Calu3 (cell line): Measurements from ENCODE around the gene PPM1L. TPM values are rescaled to one million over a fixed set of nuclear protein-coding genes. Genes with fewer than 3 reads are reported as not detected.
"Not testable (repeated sequence)": the region's sequence is repeated elsewhere in the genome, so short reads cannot be mapped to it uniquely, and the experiment has no call there.

Source experiments
- Bru-seq: library from RNA; stranded (reverse); fragments of 400-500 nt; gene quantifications from one replicate; lab custom pipeline; 2021; lab: Mats Ljungman, UMichigan
- BruChase-seq, 2 experiments: library from RNA; stranded (reverse); fragments of 400-500 nt; gene quantifications; one replicate each; lab custom pipeline; 2021; lab: Mats Ljungman, UMichigan
- BruUV-seq: library from RNA; stranded (reverse); fragments of 400-500 nt; replicated peaks from 2 replicates; lab custom pipeline; 2021; lab: Mats Ljungman, UMichigan
- CTCF ChIA-PET: fragments of 300-600 bp; sonication (Branson Sonifier 250); formaldehyde crosslinking; loops from one replicate; lab custom pipeline; 2022; ENCODE audit warnings: antibody characterized with exemption; lab: Charles Lee
- DNase-seq: peaks from one replicate; pipeline ENCODE4 v3.0.0; 2022
- H3K27ac Mint-ChIP-seq: one replicate; pipeline ENCODE4 v1.8.0; 2022; ENCODE audit warnings: mixed read lengths; ENCODE audit not compliant: unreplicated experiment
- H3K27me3 Mint-ChIP-seq: one replicate; pipeline ENCODE4 v1.8.0; 2022; ENCODE audit warnings: mixed read lengths; ENCODE audit not compliant: unreplicated experiment
- H3K36me3 Mint-ChIP-seq: one replicate; pipeline ENCODE4 v1.8.0; 2022; ENCODE audit warnings: mild to moderate bottlenecking, moderate library complexity, mixed read lengths; ENCODE audit not compliant: insufficient read depth, unreplicated experiment
- H3K4me1 Mint-ChIP-seq: one replicate; pipeline ENCODE4 v1.8.0; 2022; ENCODE audit warnings: mild to moderate bottlenecking, low read depth, mixed read lengths; ENCODE audit not compliant: unreplicated experiment
- H3K4me3 Mint-ChIP-seq: one replicate; pipeline ENCODE4 v1.8.0; 2022; ENCODE audit warnings: mild to moderate bottlenecking, low read depth, moderate library complexity, mixed read lengths; ENCODE audit not compliant: unreplicated experiment
- H3K9me3 Mint-ChIP-seq: one replicate; pipeline ENCODE4 v1.8.0; 2022; ENCODE audit warnings: low read depth, mixed read lengths; ENCODE audit not compliant: unreplicated experiment
- CTCF ChIP-seq: fragments of 200-600 bp; IDR thresholded peaks from one replicate; pipeline ENCODE4 v1.8.0; 2022; ENCODE audit warnings: antibody characterized with exemption; ENCODE audit not compliant: unreplicated experiment
- intact Hi-C: fragments of 100-400 bp; cut with micrococcal nuclease; formaldehyde crosslinking; loops from one replicate; pipeline ENCODE4 v1.10.0; 2022; ENCODE audit not compliant: unreplicated experiment
- long read RNA-seq: library from polyadenylated mRNA; stranded (forward); transcript quantifications from one replicate; pipeline ENCODE4 v2.0.0, GENCODE V29; 2022
- total RNA-seq: library from RNA; stranded (reverse); gene quantifications from 2 replicates; pipeline ENCODE4 v1.2.3, GENCODE V29; 2022

Gene PPM1L
- total RNA-seq (18.4 and 20.7 TPM in 2 replicates), Bru-seq, nascent RNA (percentile 66 among the genes with signal in this experiment), BruChase-seq, experiment 1, labeled RNA remaining after a 6-hour chase (percentile 62 among the genes with signal in this experiment), BruChase-seq, experiment 2, labeled RNA remaining after a 2-hour chase (percentile 60 among the genes with signal in this experiment)
- long read RNA-seq, partial matches to known transcripts = 0 of 2 reads
- long read RNA-seq, other reads (novel, unspliced or antisense) = 2 of 2 reads

DNA sequence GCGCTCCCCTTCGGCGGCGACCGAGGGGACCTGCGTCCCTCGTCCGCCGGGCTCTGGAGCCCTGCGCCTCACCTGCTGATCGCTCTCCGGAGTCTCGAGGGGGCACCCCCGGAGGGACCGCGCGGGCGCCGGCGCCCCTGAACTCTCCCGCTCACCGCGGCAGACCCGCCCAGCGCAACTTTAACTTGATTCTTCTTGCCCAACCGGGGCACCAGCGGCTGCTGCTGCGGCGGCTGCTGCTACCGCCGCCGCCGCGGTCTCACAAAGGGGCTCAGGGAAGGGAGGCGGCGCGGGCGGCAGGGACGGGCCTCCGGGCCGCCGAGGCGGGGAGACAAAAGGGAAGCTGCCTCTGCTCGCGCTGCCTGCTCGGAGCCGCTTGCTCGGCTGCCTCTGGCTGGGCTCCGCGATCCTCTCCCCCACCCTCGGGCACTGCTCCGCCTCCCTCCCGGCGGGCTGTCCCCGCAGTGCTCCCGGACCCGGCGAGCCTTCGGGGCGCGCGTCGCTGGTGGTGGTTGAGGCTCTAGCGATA is at the start of gene PPM1L:
Gene PPM1L (plus strand): TSS at position 456 of the 529 bp plus-strand sequence.
- DNase-seq = peak; percentile 71
- CTCF ChIA-PET = interaction anchor here (1.0 kb wide), 1 partner anchor 10 kb away, joined by 3 read pairs; no protein-coding TSS in a partner anchor
- peak within 1 kb of the TSS; percentile 93 for H3K27ac Mint-ChIP-seq
- peak within 1 kb of the TSS; percentile 95 for H3K4me3 Mint-ChIP-seq
- no peaks in the 10 kb centered on the region for H3K27me3 Mint-ChIP-seq
- no TSS peak for BruUV-seq
- no peak for TF ChIP-seq CTCF
- intact Hi-C loops = loop anchor here (2.0 kb wide), 2 partner anchors 29 to 165 kb away; no protein-coding TSS in a partner anchor
- H3K9me3 Mint-ChIP-seq = no peaks in the 10 kb centered on the region
- H3K36me3 Mint-ChIP-seq = peaks cover 38% of the 10 kb centered on the region
- peaks cover 23% of the 10 kb centered on the region for H3K4me1 Mint-ChIP-seq

DNA sequence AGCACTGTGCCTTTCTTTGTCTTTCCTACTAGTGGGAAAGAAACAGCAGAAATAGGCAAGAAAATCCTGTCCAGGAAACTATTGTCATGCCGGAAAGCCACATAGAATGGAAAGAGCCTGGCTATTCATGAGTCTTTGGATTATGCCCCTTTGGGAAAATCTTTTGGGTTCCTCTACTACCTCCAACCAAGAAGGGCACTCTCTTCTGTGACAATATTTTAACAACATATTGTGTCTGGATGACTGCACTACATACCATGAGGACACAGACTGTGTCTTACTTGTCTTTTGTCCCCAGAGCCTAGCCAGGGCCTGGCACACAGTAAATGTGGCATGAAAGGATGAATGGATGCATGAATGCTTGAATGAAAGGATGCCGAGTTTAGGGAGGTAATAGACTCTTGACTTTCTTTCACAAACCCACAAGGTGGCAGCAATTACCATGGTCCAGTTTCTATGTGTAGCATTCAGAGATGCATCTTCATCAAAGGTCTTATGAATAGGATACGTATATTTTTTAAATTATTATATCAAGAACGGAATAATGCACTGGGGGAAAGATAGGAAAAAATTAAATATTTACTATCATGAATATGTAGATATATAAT is 48.7 kb upstream of the PPM1L start:
- Mint-ChIP-seq H3K9me3 (no peaks in the 10 kb centered on the region), H3K27ac (no peak overlapping the region), H3K4me3 (no peak overlapping the region), H3K4me1 (no peaks in the 10 kb centered on the region), H3K36me3 (no peaks in the 10 kb centered on the region), H3K27me3 (no peaks in the 10 kb centered on the region)
- peak; percentile 62 for TF ChIP-seq CTCF
- DNase-seq = peak; percentile 58
- BruUV-seq = no TSS peak
- CTCF ChIA-PET = interaction anchor here (0.6 kb wide), 1 partner anchor 643 kb away, joined by 3 read pairs; no protein-coding TSS in a partner anchor
- intact Hi-C loops = loop anchor here (1.0 to 5.0 kb wide), 3 partner anchors 220 to 715 kb away; no protein-coding TSS in a partner anchor

DNA sequence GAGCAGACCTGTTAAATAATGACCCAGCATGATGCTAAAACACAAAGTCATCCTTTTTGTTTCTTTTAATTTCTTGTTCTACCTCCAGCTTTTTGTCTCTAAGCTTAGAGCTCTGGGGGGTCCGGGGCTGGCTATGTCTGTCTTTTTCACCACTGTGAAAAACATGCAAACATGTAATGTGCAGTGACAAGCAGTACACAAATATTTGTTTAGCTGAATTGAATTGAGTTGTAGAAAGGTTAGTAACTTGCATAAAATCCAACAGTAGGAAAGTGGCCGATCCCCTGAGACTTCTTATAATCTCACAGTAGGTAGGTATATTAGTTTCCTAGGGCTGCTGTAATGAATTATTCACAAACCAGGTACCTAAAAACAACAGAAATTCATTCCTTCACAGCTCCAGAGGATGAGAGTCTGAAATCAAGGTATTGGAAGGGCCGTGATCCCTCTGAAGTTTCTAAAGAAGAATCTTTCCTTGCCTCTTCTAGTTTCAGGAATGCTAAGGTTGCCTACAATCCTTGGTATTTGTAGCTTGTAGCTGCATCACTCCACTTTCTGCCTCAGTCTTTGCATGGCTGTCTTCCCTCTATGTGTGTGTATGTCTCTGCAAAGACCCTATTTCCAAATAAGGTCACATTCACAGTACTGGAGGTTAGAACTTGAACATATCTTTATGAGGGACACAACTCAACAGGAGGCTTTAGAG is 46.4 kb upstream of the PPM1L start:
- H3K4me1 Mint-ChIP-seq = no peaks in the 10 kb centered on the region
- intact Hi-C loops = loop anchor here (5.0 kb wide), 2 partner anchors 218 to 713 kb away; no protein-coding TSS in a partner anchor
- no TSS peak for BruUV-seq
- no peaks in the 10 kb centered on the region for H3K36me3 Mint-ChIP-seq
- no peak for DNase-seq
- no peaks in the 10 kb centered on the region for H3K27me3 Mint-ChIP-seq
- H3K9me3 Mint-ChIP-seq = no peaks in the 10 kb centered on the region
- no peak overlapping the region for H3K4me3 Mint-ChIP-seq
- CTCF ChIA-PET = interaction anchor here (1.5 kb wide), 1 partner anchor 511 kb away, joined by 3 read pairs; the partner anchor contains the start of gene NMD3
- no peak for TF ChIP-seq CTCF
- no peak overlapping the region for H3K27ac Mint-ChIP-seq

GRCh38 chr3:160713144-160713543 is 42.9 kb upstream of the PPM1L start:
- CTCF ChIA-PET, H3K9me3 Mint-ChIP-seq, H3K4me3 Mint-ChIP-seq, DNase-seq, H3K27ac Mint-ChIP-seq, intact Hi-C loops, BruUV-seq, H3K27me3 Mint-ChIP-seq, H3K4me1 Mint-ChIP-seq, H3K36me3 Mint-ChIP-seq: not testable (repeated sequence)
